GM12873 (cell line): Measurements from ENCODE around the gene RHBDF2.

Experiments used
- TF ChIP-seq, protein P1 (sequence below): IDR thresholded peaks from 2 replicates; pipeline ENCODE4 v1.5.1; 2012; ENCODE audit warnings: low read depth, mild to moderate bottlenecking, moderate library complexity, low read length, control low read depth; ENCODE audit not compliant: insufficient read depth; ENCODE audit errors: missing control alignments

The RHBDF2 gene

DNA sequence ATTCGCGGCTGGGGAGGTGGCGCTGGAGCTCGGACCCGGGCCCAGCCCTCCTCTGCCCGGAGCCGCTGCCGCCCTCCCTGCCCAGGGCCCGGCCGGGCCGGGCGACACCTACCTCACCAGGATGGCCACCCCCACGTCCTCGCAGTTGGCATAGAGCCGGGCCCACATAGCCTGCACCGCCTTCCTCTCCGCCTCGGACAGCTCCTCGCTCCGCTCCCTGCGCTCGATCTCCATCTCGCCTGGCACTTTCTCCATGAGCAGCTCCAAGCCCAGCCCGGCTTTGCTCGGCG, 36.0 kb upstream of the RHBDF2 start:
- TF ChIP-seq, protein P1, sequence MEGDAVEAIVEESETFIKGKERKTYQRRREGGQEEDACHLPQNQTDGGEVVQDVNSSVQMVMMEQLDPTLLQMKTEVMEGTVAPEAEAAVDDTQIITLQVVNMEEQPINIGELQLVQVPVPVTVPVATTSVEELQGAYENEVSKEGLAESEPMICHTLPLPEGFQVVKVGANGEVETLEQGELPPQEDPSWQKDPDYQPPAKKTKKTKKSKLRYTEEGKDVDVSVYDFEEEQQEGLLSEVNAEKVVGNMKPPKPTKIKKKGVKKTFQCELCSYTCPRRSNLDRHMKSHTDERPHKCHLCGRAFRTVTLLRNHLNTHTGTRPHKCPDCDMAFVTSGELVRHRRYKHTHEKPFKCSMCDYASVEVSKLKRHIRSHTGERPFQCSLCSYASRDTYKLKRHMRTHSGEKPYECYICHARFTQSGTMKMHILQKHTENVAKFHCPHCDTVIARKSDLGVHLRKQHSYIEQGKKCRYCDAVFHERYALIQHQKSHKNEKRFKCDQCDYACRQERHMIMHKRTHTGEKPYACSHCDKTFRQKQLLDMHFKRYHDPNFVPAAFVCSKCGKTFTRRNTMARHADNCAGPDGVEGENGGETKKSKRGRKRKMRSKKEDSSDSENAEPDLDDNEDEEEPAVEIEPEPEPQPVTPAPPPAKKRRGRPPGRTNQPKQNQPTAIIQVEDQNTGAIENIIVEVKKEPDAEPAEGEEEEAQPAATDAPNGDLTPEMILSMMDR: no peak

DNA sequence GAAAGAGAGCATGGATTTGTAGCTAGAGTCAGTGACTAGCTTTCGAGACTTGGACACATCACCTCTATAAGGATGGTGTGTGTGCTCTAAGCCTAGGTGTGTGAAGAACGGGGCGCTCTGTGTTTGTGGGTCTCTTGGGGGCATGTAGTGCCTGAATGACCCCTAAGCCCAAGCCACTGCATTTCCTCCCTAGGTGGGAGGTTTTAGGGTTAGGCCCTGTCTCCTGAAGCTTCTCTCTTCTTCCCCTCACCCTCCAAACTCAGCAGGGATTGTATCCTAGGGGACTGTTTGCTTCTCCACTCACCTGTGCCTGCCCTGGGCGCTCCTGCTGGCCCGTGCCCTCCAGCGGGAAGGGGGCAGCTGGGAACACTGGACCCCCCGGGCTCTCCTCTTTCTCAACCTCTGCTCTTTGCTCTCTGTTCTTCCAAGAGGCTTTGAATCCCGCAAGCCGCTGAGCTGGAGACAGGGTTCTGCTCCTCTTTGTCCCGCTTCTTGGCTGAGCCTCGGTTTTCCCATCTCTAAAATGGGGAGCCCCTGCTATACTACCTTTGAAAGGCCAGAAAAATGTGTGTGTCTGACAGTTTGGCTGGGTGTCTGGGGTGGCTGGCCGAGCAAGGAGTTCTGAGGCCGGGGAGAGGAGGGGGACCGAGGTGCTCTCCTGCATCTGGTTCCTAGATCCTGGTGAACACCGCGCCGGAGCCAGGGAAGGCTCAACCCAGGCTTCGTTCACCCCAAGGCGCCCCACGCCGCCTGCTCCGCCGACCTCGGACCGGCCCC, 35.5 kb upstream of the RHBDF2 start:
- TF ChIP-seq, protein P1: no peak

DNA sequence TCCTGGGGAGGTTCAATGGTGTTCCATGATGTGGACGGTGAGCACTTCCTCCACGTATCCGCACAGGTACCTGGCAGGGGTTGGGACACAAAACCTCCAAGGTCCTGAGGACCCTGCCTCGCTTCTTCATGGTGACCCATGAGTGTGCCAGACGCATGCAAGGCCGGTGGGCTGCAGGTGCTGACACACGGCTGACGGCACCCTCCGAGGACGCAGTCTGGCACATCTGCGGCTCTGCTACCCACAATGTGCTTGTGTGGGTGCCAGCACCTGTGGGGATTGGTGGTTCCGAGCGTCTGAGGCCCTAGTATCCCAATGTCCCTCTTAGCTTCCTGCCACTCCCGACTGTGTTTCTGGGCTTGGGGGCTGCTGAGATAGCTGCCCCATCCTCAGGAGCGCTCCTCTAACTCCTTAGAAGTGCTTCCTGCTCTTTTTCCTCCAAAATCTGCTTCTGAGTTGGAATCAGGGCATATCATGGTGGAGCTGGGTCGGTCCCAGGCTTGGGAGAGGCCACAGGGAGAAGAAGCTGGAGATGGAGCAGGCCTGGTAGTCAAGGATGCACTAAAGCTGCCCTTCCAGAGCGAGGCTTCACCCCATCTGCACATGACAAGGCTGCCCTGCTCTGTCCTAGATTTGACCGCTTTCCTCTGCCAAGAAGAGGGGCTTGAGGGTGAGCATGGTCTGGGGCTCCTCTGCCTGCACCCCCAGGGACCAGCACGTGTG, 34.7 kb upstream of the RHBDF2 start:
- TF ChIP-seq, protein P1: no peak

DNA sequence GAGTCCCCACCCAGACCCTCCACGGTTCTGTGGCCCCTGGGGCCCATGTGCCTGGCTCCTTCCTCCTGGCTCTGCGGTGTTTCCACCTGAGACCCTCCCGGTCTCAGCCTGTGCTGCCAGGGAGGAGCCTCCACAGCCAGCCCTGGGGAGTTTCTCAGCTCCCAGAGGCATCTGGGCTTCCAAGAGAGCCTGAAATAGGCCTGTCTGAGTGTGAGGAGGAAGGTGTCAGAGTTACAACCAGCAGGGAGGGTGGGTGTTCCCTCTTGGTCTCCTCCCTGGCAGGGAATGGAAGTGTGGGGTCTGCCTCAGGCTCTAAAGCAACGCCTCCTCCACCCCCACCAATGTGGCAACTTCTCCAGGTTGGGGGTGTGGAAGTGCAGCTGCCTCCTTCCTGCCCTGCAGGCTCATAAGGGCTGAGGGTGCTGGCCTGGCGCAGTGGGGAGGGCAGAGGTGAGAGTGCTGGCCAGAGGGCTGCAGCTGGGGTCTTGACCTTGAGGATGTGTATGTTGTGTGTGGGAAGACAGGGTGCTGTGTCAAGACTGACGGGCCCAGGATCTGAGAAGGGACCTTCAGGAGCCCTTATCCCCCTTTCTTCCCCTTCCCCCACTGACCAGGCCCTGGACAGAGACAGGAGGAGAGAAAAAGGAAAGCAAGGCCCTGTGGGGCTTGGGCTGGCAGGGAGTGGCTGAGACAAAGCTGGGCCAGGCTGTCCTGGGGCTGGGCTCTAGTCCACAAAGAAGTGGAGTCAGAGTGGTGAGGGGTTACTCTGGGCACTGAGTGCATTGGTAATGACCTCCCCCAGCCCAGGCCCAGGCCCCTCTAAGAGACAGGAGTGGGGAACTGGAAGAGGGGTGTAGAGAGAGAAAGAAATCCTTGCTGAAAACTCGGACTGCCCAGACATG, 33.9 kb upstream of the RHBDF2 start:
- TF ChIP-seq, protein P1: no peak

DNA sequence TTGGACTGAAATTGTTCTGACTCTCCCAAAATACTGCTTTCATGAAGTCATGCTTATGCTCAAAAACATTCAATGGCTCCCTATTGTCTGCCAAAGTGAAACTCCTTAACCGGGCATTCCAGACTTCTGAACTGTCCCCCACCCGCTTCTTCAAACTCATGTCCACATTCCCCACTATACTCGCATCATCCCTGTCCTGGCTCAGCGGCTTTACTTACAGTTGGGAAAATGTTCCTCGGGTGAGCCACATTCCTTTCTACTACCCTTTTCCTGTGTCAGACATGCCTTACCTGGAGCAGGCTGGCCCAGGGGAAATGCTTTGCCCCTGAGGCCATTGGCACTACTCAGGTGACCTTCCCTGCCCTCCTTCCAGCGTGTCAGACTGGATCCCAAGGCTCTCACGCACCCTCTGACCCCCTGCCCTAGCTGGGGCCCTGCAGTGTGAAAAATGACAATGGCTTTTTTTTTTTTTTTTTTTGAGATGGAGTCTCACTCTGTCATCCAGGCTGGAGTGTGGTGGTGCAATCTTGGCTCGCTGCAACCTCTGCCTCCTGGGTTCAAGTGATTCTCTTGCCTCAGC, 30.9 kb upstream of the RHBDF2 start:
- TF ChIP-seq, protein P1: no peak

DNA sequence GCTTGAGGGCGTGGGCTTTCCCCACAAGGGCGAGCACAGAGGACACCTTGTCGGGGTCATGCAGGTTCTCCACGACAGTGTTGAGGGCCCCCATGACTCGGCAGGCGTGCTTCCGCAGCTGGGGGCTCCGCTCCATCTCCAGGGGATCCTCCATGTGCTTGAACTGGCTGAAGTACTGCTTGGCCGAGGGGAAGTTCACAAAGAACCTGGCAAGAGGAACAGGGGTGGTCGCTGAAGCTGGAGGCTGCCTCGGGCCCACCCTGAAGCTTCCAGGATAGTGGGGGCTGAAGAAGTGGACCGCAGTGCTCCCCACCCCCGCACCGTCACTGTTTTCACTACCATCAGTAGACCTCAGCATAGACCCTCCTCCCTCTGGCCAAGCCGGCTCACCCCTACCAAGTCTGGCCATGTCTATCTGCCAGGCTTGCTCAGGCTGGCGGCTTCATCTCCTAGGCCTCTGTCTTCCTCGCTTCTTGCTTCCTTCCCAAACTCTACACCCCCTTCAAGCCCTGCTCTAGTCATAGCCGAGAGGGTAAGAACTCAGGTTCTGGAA, 30.3 kb upstream of the RHBDF2 start:
- TF ChIP-seq, protein P1: no peak
